ENCODE results near the gene SHE. TPM values are rescaled to one million over a fixed set of nuclear protein-coding genes. Genes with fewer than 3 reads are reported as not detected.

SHE gene
- polyA plus RNA-seq, 1 donor from 2014 or later: 0.04 TPM

DNA sequence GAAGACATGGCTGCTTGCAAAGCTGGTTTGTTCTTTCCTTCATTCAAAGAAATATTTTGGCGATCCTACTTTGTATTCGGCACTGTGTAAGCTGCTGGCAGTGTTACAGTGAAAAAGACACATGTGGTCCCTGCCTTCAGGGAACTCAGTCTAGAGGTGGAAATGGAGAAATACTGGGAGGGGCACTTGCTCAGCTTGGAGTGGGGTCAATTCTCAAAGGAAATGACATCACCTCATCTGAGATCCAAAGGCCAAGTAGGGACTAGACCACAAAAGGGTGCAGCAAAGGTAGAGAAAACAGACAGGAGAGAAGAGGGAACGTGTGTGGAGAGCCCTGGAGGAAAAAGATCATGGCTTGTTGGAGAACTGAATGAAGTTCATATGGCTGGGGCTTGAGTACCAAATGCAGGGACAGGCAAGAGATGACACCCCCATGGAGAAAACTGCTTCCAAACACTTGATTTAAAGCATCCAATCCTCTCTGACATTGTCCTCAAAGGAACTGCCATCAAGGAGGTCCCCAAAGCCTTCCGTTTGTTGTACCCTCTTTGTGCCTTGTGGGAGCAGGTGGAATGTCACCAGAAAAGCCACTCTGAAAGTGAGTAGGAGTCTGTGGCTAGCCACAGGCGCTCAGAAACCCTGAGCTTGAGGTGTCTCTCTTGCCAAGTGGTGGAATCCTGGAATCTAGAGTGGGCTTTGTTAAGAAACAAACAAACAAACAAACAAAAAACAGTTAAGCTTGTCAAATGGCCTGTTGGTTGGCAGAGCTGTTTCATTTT is 48.4 kb downstream of the SHE start:
- Histone ChIP-seq H4K20me1 (ENCODE audit: insufficient read depth) (no peaks in the 10 kb centered on the region), H3K27ac (ENCODE audit: low read length) (no peak overlapping the region), H3K27me3 (ENCODE audit: insufficient read depth, low read depth, low read length) (no peaks in the 10 kb centered on the region), H2AFZ (ENCODE audit: low read depth, low read length) (no peak overlapping the region), H3K4me3 (ENCODE audit: low read length) (no peak overlapping the region), H3K4me2 (ENCODE audit: low read length) (no peak overlapping the region), H3F3A (ENCODE audit: insufficient read depth, low read length, poor library complexity, severe bottlenecking) (no peaks in the 10 kb centered on the region), H3K9me3 (ENCODE audit: low read length) (no peaks in the 10 kb centered on the region), H3K36me3 (ENCODE audit: insufficient read depth, low read length) (no peaks in the 10 kb centered on the region), H3K9ac (ENCODE audit: low read length) (no peak overlapping the region), H3K9me2 (ENCODE audit: insufficient read depth, low read length) (no peaks in the 10 kb centered on the region), H3K79me2 (replicated peaks; ENCODE audit: insufficient read depth, low read length) (no peaks in the 10 kb centered on the region)
- TF ChIP-seq EZH2 (IDR thresholded peaks at IDR 0.05; ENCODE audit: borderline replicate concordance, insufficient read depth, low read length, poor library complexity, severe bottlenecking) (no peak), RAD21 (conservative IDR thresholded peaks at IDR 0.05) (no peak), MXI1 (conservative IDR thresholded peaks at IDR 0.05; ENCODE audit: poor library complexity, severe bottlenecking) (no peak), EP300 (conservative IDR thresholded peaks at IDR 0.05; ENCODE audit: poor library complexity, severe bottlenecking) (no peak), SMC3 (conservative IDR thresholded peaks at IDR 0.05; ENCODE audit: poor library complexity) (no peak), TAF1 (IDR thresholded peaks at IDR 0.05; ENCODE audit: low read depth) (no peak), POLR2AphosphoS5 (IDR thresholded peaks at IDR 0.05) (no peak)
- TF ChIP-seq, protein P1, sequence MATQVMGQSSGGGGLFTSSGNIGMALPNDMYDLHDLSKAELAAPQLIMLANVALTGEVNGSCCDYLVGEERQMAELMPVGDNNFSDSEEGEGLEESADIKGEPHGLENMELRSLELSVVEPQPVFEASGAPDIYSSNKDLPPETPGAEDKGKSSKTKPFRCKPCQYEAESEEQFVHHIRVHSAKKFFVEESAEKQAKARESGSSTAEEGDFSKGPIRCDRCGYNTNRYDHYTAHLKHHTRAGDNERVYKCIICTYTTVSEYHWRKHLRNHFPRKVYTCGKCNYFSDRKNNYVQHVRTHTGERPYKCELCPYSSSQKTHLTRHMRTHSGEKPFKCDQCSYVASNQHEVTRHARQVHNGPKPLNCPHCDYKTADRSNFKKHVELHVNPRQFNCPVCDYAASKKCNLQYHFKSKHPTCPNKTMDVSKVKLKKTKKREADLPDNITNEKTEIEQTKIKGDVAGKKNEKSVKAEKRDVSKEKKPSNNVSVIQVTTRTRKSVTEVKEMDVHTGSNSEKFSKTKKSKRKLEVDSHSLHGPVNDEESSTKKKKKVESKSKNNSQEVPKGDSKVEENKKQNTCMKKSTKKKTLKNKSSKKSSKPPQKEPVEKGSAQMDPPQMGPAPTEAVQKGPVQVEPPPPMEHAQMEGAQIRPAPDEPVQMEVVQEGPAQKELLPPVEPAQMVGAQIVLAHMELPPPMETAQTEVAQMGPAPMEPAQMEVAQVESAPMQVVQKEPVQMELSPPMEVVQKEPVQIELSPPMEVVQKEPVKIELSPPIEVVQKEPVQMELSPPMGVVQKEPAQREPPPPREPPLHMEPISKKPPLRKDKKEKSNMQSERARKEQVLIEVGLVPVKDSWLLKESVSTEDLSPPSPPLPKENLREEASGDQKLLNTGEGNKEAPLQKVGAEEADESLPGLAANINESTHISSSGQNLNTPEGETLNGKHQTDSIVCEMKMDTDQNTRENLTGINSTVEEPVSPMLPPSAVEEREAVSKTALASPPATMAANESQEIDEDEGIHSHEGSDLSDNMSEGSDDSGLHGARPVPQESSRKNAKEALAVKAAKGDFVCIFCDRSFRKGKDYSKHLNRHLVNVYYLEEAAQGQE (IDR thresholded peaks at IDR 0.05; ENCODE audit: borderline replicate concordance): no peak
- TF ChIP-seq, protein P2, sequence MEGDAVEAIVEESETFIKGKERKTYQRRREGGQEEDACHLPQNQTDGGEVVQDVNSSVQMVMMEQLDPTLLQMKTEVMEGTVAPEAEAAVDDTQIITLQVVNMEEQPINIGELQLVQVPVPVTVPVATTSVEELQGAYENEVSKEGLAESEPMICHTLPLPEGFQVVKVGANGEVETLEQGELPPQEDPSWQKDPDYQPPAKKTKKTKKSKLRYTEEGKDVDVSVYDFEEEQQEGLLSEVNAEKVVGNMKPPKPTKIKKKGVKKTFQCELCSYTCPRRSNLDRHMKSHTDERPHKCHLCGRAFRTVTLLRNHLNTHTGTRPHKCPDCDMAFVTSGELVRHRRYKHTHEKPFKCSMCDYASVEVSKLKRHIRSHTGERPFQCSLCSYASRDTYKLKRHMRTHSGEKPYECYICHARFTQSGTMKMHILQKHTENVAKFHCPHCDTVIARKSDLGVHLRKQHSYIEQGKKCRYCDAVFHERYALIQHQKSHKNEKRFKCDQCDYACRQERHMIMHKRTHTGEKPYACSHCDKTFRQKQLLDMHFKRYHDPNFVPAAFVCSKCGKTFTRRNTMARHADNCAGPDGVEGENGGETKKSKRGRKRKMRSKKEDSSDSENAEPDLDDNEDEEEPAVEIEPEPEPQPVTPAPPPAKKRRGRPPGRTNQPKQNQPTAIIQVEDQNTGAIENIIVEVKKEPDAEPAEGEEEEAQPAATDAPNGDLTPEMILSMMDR (IDR thresholded peaks at IDR 0.05; ENCODE audit: poor library complexity, severe bottlenecking): no peak

GRCh38 chr1:154453161-154453560 is 49.1 kb downstream of the SHE start:
- H3F3A ChIP-seq (ENCODE audit: insufficient read depth, low read length, poor library complexity, severe bottlenecking): no peaks in the 10 kb centered on the region
- no peak overlapping the region for H3K9ac ChIP-seq (ENCODE audit: low read length)
- no peaks in the 10 kb centered on the region for H3K79me2 ChIP-seq (replicated peaks; ENCODE audit: insufficient read depth, low read length)
- H3K4me2 ChIP-seq (ENCODE audit: low read length): no peak overlapping the region
- no peaks in the 10 kb centered on the region for H4K20me1 ChIP-seq (ENCODE audit: insufficient read depth)
- H3K9me2 ChIP-seq (ENCODE audit: insufficient read depth, low read length): no peaks in the 10 kb centered on the region
- H2AFZ ChIP-seq (ENCODE audit: low read depth, low read length): no peak overlapping the region
- no peaks in the 10 kb centered on the region for H3K27me3 ChIP-seq (ENCODE audit: insufficient read depth, low read depth, low read length)
- no peak overlapping the region for H3K27ac ChIP-seq (ENCODE audit: low read length)
- H3K9me3 ChIP-seq (ENCODE audit: low read length): no peaks in the 10 kb centered on the region
- H3K4me3 ChIP-seq (ENCODE audit: low read length): no peak overlapping the region
- TF ChIP-seq EP300 (conservative IDR thresholded peaks at IDR 0.05; ENCODE audit: poor library complexity, severe bottlenecking) (no peak), SMC3 (conservative IDR thresholded peaks at IDR 0.05; ENCODE audit: poor library complexity) (no peak), TAF1 (IDR thresholded peaks at IDR 0.05; ENCODE audit: low read depth) (no peak), RAD21 (conservative IDR thresholded peaks at IDR 0.05) (no peak), EZH2 (IDR thresholded peaks at IDR 0.05; ENCODE audit: borderline replicate concordance, insufficient read depth, low read length, poor library complexity, severe bottlenecking) (no peak), POLR2AphosphoS5 (IDR thresholded peaks at IDR 0.05) (no peak), MXI1 (conservative IDR thresholded peaks at IDR 0.05; ENCODE audit: poor library complexity, severe bottlenecking) (no peak)
- TF ChIP-seq, protein P1 (IDR thresholded peaks at IDR 0.05; ENCODE audit: borderline replicate concordance): no peak
- TF ChIP-seq, protein P2 (IDR thresholded peaks at IDR 0.05; ENCODE audit: poor library complexity, severe bottlenecking): no peak
- no peaks in the 10 kb centered on the region for H3K36me3 ChIP-seq (ENCODE audit: insufficient read depth, low read length)
